Heart left ventricle (tissue), 16 donors: ENCODE results near the gene RAMP1. TPM values are rescaled to one million over a fixed set of nuclear protein-coding genes. Genes with fewer than 3 reads are reported as not detected.

Experiments used
- ATAC-seq, 4 donors: fragments of 200-7000 bp; cut with Tn5 transposase; one replicate each; pipeline ENCODE4 v1.9.1; 2020 to 2022; ENCODE audit warnings: moderate library complexity in 4 of 4, mild to moderate bottlenecking in 3 of 4, moderate number of reproducible peaks in 1 of 4
- DNase-seq, 5 donors: peaks; one replicate each; pipeline ENCODE4 v3.0.0-alpha.2; 2020
- H3K27ac ChIP-seq, 12 donors: fragments of 200-600 bp; sonication (generic) in 4 of 12; one replicate each; pipeline versions ENCODE4 v1.5.0 to v1.8.0; 2016 to 2022; ENCODE audit warnings: mild to moderate bottlenecking in 2 of 12
- H3K27me3 ChIP-seq, 9 donors: fragments of 200-600 bp; sonication (generic) in 2 of 9; one replicate each; pipeline versions ENCODE4 v1.5.1 to v1.8.0; 2016 to 2022; ENCODE audit warnings: mild to moderate bottlenecking in 3 of 9
- H3K36me3 ChIP-seq, 9 donors: fragments of 200-600 bp; sonication (generic) in 2 of 9; one replicate each; pipeline versions ENCODE4 v1.5.0 to v1.8.0; 2018 to 2022; ENCODE audit warnings: mild to moderate bottlenecking in 2 of 9
- H3K4me1 ChIP-seq, 12 donors: fragments of 200-600 bp; sonication (generic) in 4 of 12; one replicate each; pipeline versions ENCODE4 v1.5.0 to v1.8.0; 2016 to 2022; ENCODE audit warnings: mild to moderate bottlenecking in 3 of 12
- H3K4me3 ChIP-seq, 12 donors: fragments of 200-600 bp; sonication (generic) in 4 of 12; one replicate each; pipeline versions ENCODE4 v1.5.0 to v1.8.0; 2017 to 2022; ENCODE audit warnings: mild to moderate bottlenecking in 9 of 12, moderate library complexity in 4 of 12
- H3K9me3 ChIP-seq, 12 donors: fragments of 200-600 bp; sonication (generic) in 4 of 12; one replicate each; pipeline versions ENCODE4 v1.5.0 to v1.8.0; 2016 to 2022; ENCODE audit warnings: mild to moderate bottlenecking in 1 of 12
- CTCF ChIP-seq, 12 donors: fragments of 200-600 bp; sonication (generic) in 4 of 12; IDR thresholded peaks; one replicate each; pipeline versions ENCODE4 v1.5.0 to v1.8.0; 2018 to 2022; ENCODE audit warnings: antibody characterized with exemption in 12 of 12, mild to moderate bottlenecking in 5 of 12
- POLR2A ChIP-seq, 2 donors: fragments of 450-650 bp; IDR thresholded peaks; one replicate each; pipeline ENCODE4 v1.6.1; 2017; ENCODE audit warnings: antibody characterized with exemption in 2 of 2, mild to moderate bottlenecking in 2 of 2, moderate library complexity in 2 of 2
- WGBS, 4 donors: extraction: QIAGEN DNeasy Blood & Tissue Kit in 2 of 4; methylation state at CpG; one replicate each; pipeline versions ENCODE4 v1.1.5 to v1.1.7; 2013 to 2018; 5-methylcytosine and 5-hydroxymethylcytosine counted together
- intact Hi-C, 10 donors: fragments of 100-400 bp; cut with DNase I; formaldehyde crosslinking; loops; one replicate each; pipeline versions ENCODE4 v1.11.1 to v1.14.2; 2022
- polyA plus RNA-seq, 2 donors: library from polyadenylated mRNA; stranded (reverse); fragments of 200-250 nt; gene quantifications; one replicate each; pipeline ENCODE4 v1.2.3, GENCODE V29; 2013
- total RNA-seq, 9 donors: library from RNA; depleted of rRNA in 2 of 9; stranded (reverse); fragments of >200 nt in 2 of 9; fragmentation: NEBNext Ultra II Directional in 3 of 9; extraction: Animal tissue kit (Norgen Biotek cat#: 25700) in 3 of 9; gene quantifications; one replicate each; pipeline versions ENCODE4 v1.1.0 to v1.2.4, GENCODE V29; 2016 to 2023
- donor health status: ischemic (EF 13 %, LVEDD 7.1; RV severe dilation, severe dysfunction).
- donor health status: healthy with polysubstance abuse.
- donor health status: DM: no; HTN: yes; CAD: no.
- donor health status: DM: no; HTN: no; CAD: no.
- donor health status: ischemic (EF 25% LVEDD 6.9; RV normal size, moderate dysfunction).
- donor health status: ischemic (EF 25% LVEDD 5.7; RV mildly dilated, moderate dysfunction).
- donor health status: healthy.
- donor health status: DM: yes; HTN: yes; CAD: no.
- donor health status: ischemic (EF 35%, LVEDD 5.7; RV mildly dilated, moderate dysfunction).
- donor health status: nonischemic (EF 11% LVEDD 7.7; RV severe dilation, severe dysfunction).
- donor health status: DM: yes; HTN: yes; CAD: no.
- donor health status: PGD.
- donor health status: ischemic (EF 29% LVEDD 5.4; RV normal size, mild dysfunction).
- donor health status: nonischemic (EF 23%, LVEDD 6.1; RV moderate dilation, normal function).

Gene RAMP1
- total and polyA plus RNA-seq, 11 donors = 36.5 to 1,114 (median 201) TPM

- 60 to 71% (median 67%) methylated on average over 19 to 23 of the region's 23 CpGs for WGBS, 4 donors
- Histone ChIP-seq H3K4me3 (no peak overlapping the region), H3K27me3 (peaks cover 0 to 6% (median 0%) of the 10 kb centered on the region in 9 donors), H3K4me1 (peaks cover 0 to 58% (median 21%) of the 10 kb centered on the region in 12 donors), H3K9me3 (no peaks in the 10 kb centered on the region), H3K36me3 (no peaks in the 10 kb centered on the region), H3K27ac (peak overlapping the region in 5 of 12 donors; percentile 24 to 97 (median 51))
- no peak for TF ChIP-seq CTCF (IDR thresholded peaks at IDR 0.05)
- no peak for TF ChIP-seq POLR2A (IDR thresholded peaks at IDR 0.05)
- intact Hi-C loops = no loop called here
- DNase-seq = no peak
- ATAC-seq = peak in 3 of 4 donors; percentile 10 to 21 (median 12)
These were observed 11.6 kb downstream of the RAMP1 start for GRCh38 chr2:237870754-237871651.

- ATAC-seq = peak in 3 of 4 donors; percentile 59 to 69 (median 59)
- TF ChIP-seq POLR2A (IDR thresholded peaks at IDR 0.05) = no peak
- no peak for TF ChIP-seq CTCF (IDR thresholded peaks at IDR 0.05)
- whole genome bisulfite sequencing, 4 donors = 66 to 84% (median 75%) methylated on average over 12 to 19 of the region's 19 CpGs
These were observed 12.9 kb downstream of the RAMP1 start for GRCh38 chr2:237872178-237872887.

GRCh38 chr2:237873421-237873831 is 14.0 kb downstream of the RAMP1 start:
- Histone ChIP-seq H3K36me3 (no peaks in the 10 kb centered on the region), H3K27me3 (peaks cover 0 to 6% (median 0%) of the 10 kb centered on the region in 9 donors), H3K9me3 (no peaks in the 10 kb centered on the region), H3K27ac (peak overlapping the region in 3 of 12 donors; percentile 53 to 97 (median 63)), H3K4me3 (no peak overlapping the region), H3K4me1 (peaks cover 0 to 74% (median 23%) of the 10 kb centered on the region in 12 donors)
- TF ChIP-seq POLR2A (IDR thresholded peaks at IDR 0.05) = no peak
- TF ChIP-seq CTCF (IDR thresholded peaks at IDR 0.05) = no peak
- WGBS, 4 donors = 57 to 66% (median 62%) methylated on average over 11 of the region's 11 CpGs
- DNase-seq (peak in 1 of 5 donors; percentile 15), ATAC-seq (no peak)
- intact Hi-C loops = no loop called here

More at GRCh38 chr2:237872178-237872887, 12.9 kb downstream of the RAMP1 start:
- H3K9me3 ChIP-seq = no peaks in the 10 kb centered on the region
- H3K27me3 ChIP-seq = peaks cover 0 to 6% (median 0%) of the 10 kb centered on the region in 9 donors
- DNase-seq = peak in 1 of 5 donors; percentile 52
- H3K4me3 ChIP-seq = no peak overlapping the region
- peaks cover 0 to 66% (median 23%) of the 10 kb centered on the region in 12 donors for H3K4me1 ChIP-seq
- intact Hi-C loops = no loop called here
- peak overlapping the region in 6 of 12 donors; percentile 24 to 97 (median 39) for H3K27ac ChIP-seq
- no peaks in the 10 kb centered on the region for H3K36me3 ChIP-seq
